CD4-positive, CD25-positive, alpha-beta regulatory T cell (primary cell): ENCODE measurements around the gene CRAMP1. TPM values are rescaled to one million over a fixed set of nuclear protein-coding genes. Genes with fewer than 3 reads are reported as not detected.

Experiments
- ATAC-seq, 2 donors: fragments of 150-1000 bp; cut with Tn5 transposase; one replicate each; pipeline ENCODE4 v1.10.0; 2021; ENCODE audit warnings: low read depth in 2 of 2, moderate number of reproducible peaks in 2 of 2, moderate library complexity in 1 of 2
- DNase-seq, 3 donors: peaks; one replicate each; pipeline versions ENCODE4 v3.0.0 to v3.0.0-alpha.2; 2012 to 2022; ENCODE audit warnings: mixed read lengths in 1 of 3
- H3K27ac ChIP-seq: one replicate; pipeline ENCODE4 v1.7.0; 2013; ENCODE audit warnings: mild to moderate bottlenecking, low read length; ENCODE audit not compliant: insufficient read depth, poor library complexity, severe bottlenecking
- H3K27me3 ChIP-seq: one replicate; pipeline ENCODE4 v1.7.0; 2013; ENCODE audit warnings: low read length; ENCODE audit not compliant: control insufficient read depth, insufficient read depth
- H3K36me3 ChIP-seq: one replicate; pipeline ENCODE4 v1.7.0; 2013; ENCODE audit warnings: mild to moderate bottlenecking, low read length, moderate library complexity; ENCODE audit not compliant: control insufficient read depth, insufficient read depth
- H3K4me1 ChIP-seq: 2 replicates; pipeline ENCODE4 v1.7.0; 2013; ENCODE audit warnings: mild to moderate bottlenecking, low read length; ENCODE audit not compliant: insufficient read depth, control insufficient read depth, poor library complexity, severe bottlenecking
- H3K4me3 ChIP-seq: one replicate; pipeline ENCODE4 v1.7.0; 2013; ENCODE audit warnings: low read depth, mild to moderate bottlenecking, low read length, moderate library complexity
- H3K9me3 ChIP-seq, 2 experiments: 1 replicate in 1 of 2; 2 replicates in 1 of 2; pipeline ENCODE4 v1.7.0; 2013; ENCODE audit warnings: low read length in 2 of 2, mild to moderate bottlenecking in 1 of 2, moderate library complexity in 1 of 2; ENCODE audit not compliant: control insufficient read depth in 2 of 2
- H3K27ac Mint-ChIP-seq, 3 donors: one replicate each; pipeline ENCODE4 v1.8.0; 2020 to 2022; ENCODE audit warnings: mild to moderate bottlenecking in 3 of 3, mixed read lengths in 3 of 3, moderate library complexity in 2 of 3
- H3K27me3 Mint-ChIP-seq: one replicate; pipeline ENCODE4 v1.8.0; 2022; ENCODE audit warnings: mild to moderate bottlenecking, mixed read lengths
- H3K36me3 Mint-ChIP-seq: one replicate; pipeline ENCODE4 v1.8.0; 2020; ENCODE audit warnings: mixed read lengths
- H3K4me1 Mint-ChIP-seq, 4 donors: one replicate each; pipeline ENCODE4 v1.8.0; 2020 to 2022; ENCODE audit warnings: mixed read lengths in 4 of 4, mild to moderate bottlenecking in 1 of 4
- H3K4me3 Mint-ChIP-seq, 4 donors: one replicate each; pipeline ENCODE4 v1.8.0; 2020 to 2022; ENCODE audit warnings: mild to moderate bottlenecking in 4 of 4, mixed read lengths in 4 of 4, moderate library complexity in 3 of 4
- H3K9me3 Mint-ChIP-seq, 7 donors: one replicate each; pipeline ENCODE4 v1.8.0; 2020 to 2022; ENCODE audit warnings: mixed read lengths in 7 of 7, mild to moderate bottlenecking in 3 of 7, moderate library complexity in 2 of 7
- polyA plus RNA-seq, 4 donors: library from polyadenylated mRNA; unstranded; fragments of 300-500 nt; fragmentation: Illumina TruSeq; gene quantifications; one replicate each; pipeline ENCODE4 v1.2.3, GENCODE V29; 2021
- total RNA-seq: library from RNA; stranded (reverse); gene quantifications from one replicate; pipeline ENCODE4 v1.2.3, GENCODE V29; 2022

The CRAMP1 gene
- total and polyA plus RNA-seq, 5 donors from 2014 or later: 0.49 to 30.5 (median 1.3) TPM

DNA sequence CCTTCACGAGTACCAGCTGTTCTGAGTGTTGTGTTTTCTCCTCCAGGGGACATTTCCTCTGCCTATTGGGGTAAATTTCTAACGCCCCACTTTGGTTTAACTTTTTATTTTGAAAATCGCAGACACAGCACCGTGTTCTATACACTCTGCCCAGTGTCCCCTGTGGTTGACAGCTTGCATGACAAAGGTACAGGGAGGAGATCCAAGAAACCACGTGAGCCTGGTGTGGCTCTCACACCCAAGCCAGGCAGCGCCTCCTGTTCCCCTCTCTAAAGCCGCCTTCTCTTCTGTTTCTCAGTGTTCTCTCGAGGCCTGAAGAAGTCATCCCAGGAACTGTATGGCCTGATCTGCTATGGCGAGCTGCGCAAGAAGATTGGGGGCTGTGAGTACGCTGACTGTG is 25.4 kb downstream of the CRAMP1 start:
- Mint-ChIP-seq H3K36me3 (peaks cover 49% of the 10 kb centered on the region), H3K27ac (no peak overlapping the region), H3K9me3 (no peaks in the 10 kb centered on the region), H3K27me3 (no peaks in the 10 kb centered on the region), H3K4me3 (no peak overlapping the region), H3K4me1 (peaks cover 0 to 4% (median 0%) of the 10 kb centered on the region in 4 donors)
- no peaks in the 10 kb centered on the region for H3K9me3 ChIP-seq
- no peak for DNase-seq
- no peak overlapping the region for H3K27ac ChIP-seq
- H3K4me1 ChIP-seq: no peaks in the 10 kb centered on the region
- peaks cover 63% of the 10 kb centered on the region for H3K36me3 ChIP-seq
- no peak for ATAC-seq
- no peaks in the 10 kb centered on the region for H3K27me3 ChIP-seq
- H3K4me3 ChIP-seq: no peak overlapping the region

- H3K27ac ChIP-seq: no peak overlapping the region
- H3K36me3 Mint-ChIP-seq: peaks cover 45% of the 10 kb centered on the region
- H3K4me3 ChIP-seq: no peak overlapping the region
- no peak overlapping the region for H3K4me3 Mint-ChIP-seq
- H3K27me3 Mint-ChIP-seq: no peaks in the 10 kb centered on the region
- no peaks in the 10 kb centered on the region for H3K9me3 ChIP-seq
- H3K9me3 Mint-ChIP-seq: no peaks in the 10 kb centered on the region
- no peaks in the 10 kb centered on the region for H3K4me1 ChIP-seq
- H3K27me3 ChIP-seq: no peaks in the 10 kb centered on the region
- H3K4me1 Mint-ChIP-seq: peaks cover 0 to 4% (median 2%) of the 10 kb centered on the region in 4 donors
- H3K27ac Mint-ChIP-seq: no peak overlapping the region
- H3K36me3 ChIP-seq: peaks cover 67% of the 10 kb centered on the region
- ATAC-seq: no peak
- DNase-seq: no peak
Observed at GRCh38 chr16:1638757-1639156, 26.6 kb downstream of the CRAMP1 start.

- Histone ChIP-seq H3K36me3 (peaks cover 69% of the 10 kb centered on the region), H3K9me3 (no peaks in the 10 kb centered on the region), H3K4me1 (no peaks in the 10 kb centered on the region), H3K27ac (no peak overlapping the region), H3K27me3 (no peaks in the 10 kb centered on the region), H3K4me3 (no peak overlapping the region)
- Mint-ChIP-seq H3K27ac (peak overlapping the region in 1 of 3 donors; percentile 9), H3K4me1 (peaks cover 0 to 4% (median 1%) of the 10 kb centered on the region in 4 donors), H3K36me3 (peaks cover 41% of the 10 kb centered on the region), H3K9me3 (no peaks in the 10 kb centered on the region), H3K4me3 (no peak overlapping the region), H3K27me3 (no peaks in the 10 kb centered on the region)
- ATAC-seq (no peak), DNase-seq (no peak)
Observed at GRCh38 chr16:1639282-1639681, 27.1 kb downstream of the CRAMP1 start.

DNA sequence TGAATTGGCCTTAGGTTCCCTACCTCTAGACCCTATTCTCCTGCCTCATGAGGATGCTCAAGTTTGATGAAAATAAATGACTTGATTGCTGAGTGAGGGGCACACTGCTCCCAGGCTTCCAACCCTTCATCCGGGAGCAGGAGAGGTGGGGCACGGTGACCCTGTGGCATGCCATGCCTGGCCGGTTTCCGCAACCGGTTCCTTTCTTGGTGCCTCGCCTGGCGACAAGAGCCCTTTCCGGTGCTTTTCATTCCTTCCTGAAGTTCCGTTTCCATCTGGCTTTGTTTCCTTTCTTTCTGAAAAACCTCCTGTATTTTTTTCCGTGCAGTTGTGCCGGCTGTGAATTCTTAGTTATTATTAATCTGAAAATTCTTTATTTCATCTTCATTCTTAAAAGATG is 27.7 kb downstream of the CRAMP1 start:
- Histone ChIP-seq H3K27me3 (no peaks in the 10 kb centered on the region), H3K4me3 (no peak overlapping the region), H3K36me3 (peaks cover 65% of the 10 kb centered on the region), H3K9me3 (no peaks in the 10 kb centered on the region), H3K27ac (no peak overlapping the region), H3K4me1 (no peaks in the 10 kb centered on the region)
- H3K9me3 Mint-ChIP-seq: no peaks in the 10 kb centered on the region
- H3K27ac Mint-ChIP-seq: no peak overlapping the region
- H3K4me3 Mint-ChIP-seq: no peak overlapping the region
- peaks cover 0 to 9% (median 1%) of the 10 kb centered on the region in 4 donors for H3K4me1 Mint-ChIP-seq
- DNase-seq: no peak
- no peaks in the 10 kb centered on the region for H3K27me3 Mint-ChIP-seq
- peaks cover 37% of the 10 kb centered on the region for H3K36me3 Mint-ChIP-seq
- no peak for ATAC-seq

DNA sequence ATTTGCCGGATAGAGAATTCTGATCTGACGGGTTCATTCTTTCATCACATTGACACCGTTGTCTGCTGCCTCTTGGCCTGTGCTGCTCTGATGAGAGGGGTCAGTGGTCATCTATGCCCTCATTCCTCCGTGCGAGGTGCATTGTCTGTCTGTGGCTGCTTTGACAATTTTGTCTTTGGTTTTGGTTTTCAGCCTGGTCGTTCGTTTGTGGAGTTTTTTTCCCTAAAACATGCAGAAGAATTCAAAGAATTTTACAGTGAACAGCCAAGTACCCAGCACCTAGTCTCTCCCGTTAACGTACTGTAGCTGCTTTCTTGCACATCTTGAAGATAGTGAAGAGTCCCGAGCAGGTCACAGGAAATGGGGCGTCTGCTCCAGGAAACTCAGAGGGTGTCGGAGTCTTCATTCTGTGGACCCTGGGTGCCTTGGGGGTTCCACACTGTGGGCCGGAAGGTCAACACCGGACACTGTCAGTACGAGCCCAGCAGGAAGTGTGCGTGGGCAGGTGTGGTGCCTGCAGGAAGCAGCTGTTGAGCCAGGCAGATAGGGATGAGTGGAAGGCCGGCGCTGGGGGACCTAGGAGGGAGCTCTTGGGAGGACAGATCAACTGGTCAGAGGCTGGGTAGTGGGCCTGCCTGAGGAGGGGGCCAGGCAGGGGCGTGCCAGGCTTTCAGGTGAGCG is 28.2 kb downstream of the CRAMP1 start:
- H3K4me1 ChIP-seq: no peaks in the 10 kb centered on the region

GRCh38 chr16:1641261-1641660 is 29.1 kb downstream of the CRAMP1 start:
- H3K9me3 Mint-ChIP-seq: no peaks in the 10 kb centered on the region
- H3K36me3 Mint-ChIP-seq: peaks cover 44% of the 10 kb centered on the region
- no peak overlapping the region for H3K4me3 ChIP-seq
- H3K27me3 Mint-ChIP-seq: no peaks in the 10 kb centered on the region
- peaks cover 0 to 19% (median 7%) of the 10 kb centered on the region in 4 donors for H3K4me1 Mint-ChIP-seq
- no peaks in the 10 kb centered on the region for H3K9me3 ChIP-seq
- H3K36me3 ChIP-seq: peaks cover 66% of the 10 kb centered on the region
- H3K4me3 Mint-ChIP-seq: no peak overlapping the region
- DNase-seq: no peak
- no peak overlapping the region for H3K27ac Mint-ChIP-seq
- H3K4me1 ChIP-seq: peaks cover 4% of the 10 kb centered on the region
- H3K27ac ChIP-seq: no peak overlapping the region
- H3K27me3 ChIP-seq: no peaks in the 10 kb centered on the region
- no peak for ATAC-seq

More for the DNA sequence above, 28.2 kb downstream of the CRAMP1 start:
- Histone ChIP-seq H3K36me3 (peaks cover 67% of the 10 kb centered on the region), H3K27me3 (no peaks in the 10 kb centered on the region), H3K9me3 (no peaks in the 10 kb centered on the region), H3K27ac (no peak overlapping the region), H3K4me3 (no peak overlapping the region)
- H3K4me3 Mint-ChIP-seq: no peak overlapping the region
- peaks cover 38% of the 10 kb centered on the region for H3K36me3 Mint-ChIP-seq
- ATAC-seq: no peak
- H3K27me3 Mint-ChIP-seq: no peaks in the 10 kb centered on the region
- peaks cover 0 to 10% (median 2%) of the 10 kb centered on the region in 4 donors for H3K4me1 Mint-ChIP-seq
- H3K27ac Mint-ChIP-seq: no peak overlapping the region
- DNase-seq: no peak
- no peaks in the 10 kb centered on the region for H3K9me3 Mint-ChIP-seq

GRCh38 chr16:1642148-1642547 is 30.0 kb downstream of the CRAMP1 start:
- peaks cover 50% of the 10 kb centered on the region for H3K36me3 Mint-ChIP-seq
- peaks cover 70% of the 10 kb centered on the region for H3K36me3 ChIP-seq

DNA sequence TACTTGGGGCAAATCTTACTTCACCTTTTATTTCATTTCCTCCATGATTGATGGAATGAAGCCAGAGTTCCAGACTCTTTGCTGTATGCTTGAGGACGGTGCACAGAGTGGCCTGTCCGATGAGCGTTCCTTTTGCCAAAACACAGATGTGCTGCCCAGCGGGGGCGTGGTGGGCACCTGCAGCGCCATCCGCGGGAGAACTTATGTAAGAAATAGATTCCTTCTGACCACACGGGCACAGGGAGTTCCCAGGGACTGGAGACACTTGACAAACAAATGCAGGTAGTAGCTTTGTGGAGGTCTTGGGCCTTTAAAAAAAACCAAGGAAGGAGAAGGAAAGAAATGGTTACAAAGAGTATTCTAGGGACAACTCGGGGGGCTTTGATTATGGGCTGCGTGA is 30.6 kb downstream of the CRAMP1 start:
- H3K27ac Mint-ChIP-seq: peak overlapping the region in 1 of 3 donors; percentile 55
- no peak for ATAC-seq
- H3K4me3 ChIP-seq: no peak overlapping the region

More at GRCh38 chr16:1642148-1642547, 30.0 kb downstream of the CRAMP1 start:
- no peak overlapping the region for H3K27ac ChIP-seq
- H3K9me3 ChIP-seq: no peaks in the 10 kb centered on the region
- Mint-ChIP-seq H3K27ac (no peak overlapping the region), H3K4me1 (peaks cover 6 to 25% (median 11%) of the 10 kb centered on the region in 4 donors), H3K27me3 (no peaks in the 10 kb centered on the region), H3K4me3 (no peak overlapping the region), H3K9me3 (no peaks in the 10 kb centered on the region)
- H3K4me3 ChIP-seq: no peak overlapping the region
- ATAC-seq: no peak
- DNase-seq: no peak
- H3K4me1 ChIP-seq: peaks cover 4% of the 10 kb centered on the region
- no peaks in the 10 kb centered on the region for H3K27me3 ChIP-seq

More for the DNA sequence above, 30.6 kb downstream of the CRAMP1 start:
- Mint-ChIP-seq H3K9me3 (no peaks in the 10 kb centered on the region), H3K36me3 (peaks cover 50% of the 10 kb centered on the region), H3K27me3 (no peaks in the 10 kb centered on the region), H3K4me1 (peaks cover 6 to 25% (median 12%) of the 10 kb centered on the region in 4 donors), H3K4me3 (no peak overlapping the region)
- peaks cover 75% of the 10 kb centered on the region for H3K36me3 ChIP-seq
- peaks cover 4% of the 10 kb centered on the region for H3K4me1 ChIP-seq
- no peak overlapping the region for H3K27ac ChIP-seq
- no peaks in the 10 kb centered on the region for H3K9me3 ChIP-seq
- DNase-seq: no peak
- no peaks in the 10 kb centered on the region for H3K27me3 ChIP-seq
